Psoas muscle (tissue), 8 donors: ENCODE measurements around the gene TSPAN9. TPM values are rescaled to one million over a fixed set of nuclear protein-coding genes. Genes with fewer than 3 reads are reported as not detected.

Experiments used
- ATAC-seq, 4 donors: fragments of 200-7000 bp; cut with Tn5 transposase; one replicate each; pipeline ENCODE4 v1.9.1; 2020; ENCODE audit warnings: moderate library complexity in 3 of 4, mild to moderate bottlenecking in 2 of 4
- DNase-seq, 2 donors: peaks; one replicate each; pipeline ENCODE4 v3.0.0-alpha.2; 2020
- H3K27ac ChIP-seq: fragments of 200-600 bp; one replicate; pipeline ENCODE4 v1.8.0; 2022
- H3K27me3 ChIP-seq, 3 donors: fragments of 200-600 bp in 1 of 3; one replicate each; pipeline versions ENCODE4 v1.6.1 to v1.8.0; 2013 to 2022; ENCODE audit warnings: low read length in 2 of 3, mild to moderate bottlenecking in 2 of 3, moderate library complexity in 1 of 3; ENCODE audit not compliant: insufficient read depth in 3 of 3
- H3K36me3 ChIP-seq, 2 donors: fragments of 200-600 bp in 1 of 2; one replicate each; pipeline versions ENCODE4 v1.6.1 to v1.8.0; 2013 to 2022; ENCODE audit warnings: low read depth in 1 of 2, mild to moderate bottlenecking in 1 of 2, moderate library complexity in 1 of 2; ENCODE audit not compliant: insufficient read depth in 1 of 2
- H3K4me1 ChIP-seq: fragments of 200-600 bp; one replicate; pipeline ENCODE4 v1.8.0; 2022
- H3K4me3 ChIP-seq: fragments of 200-600 bp; one replicate; pipeline ENCODE4 v1.8.0; 2022; ENCODE audit warnings: mild to moderate bottlenecking
- H3K9me3 ChIP-seq: fragments of 200-600 bp; one replicate; pipeline ENCODE4 v1.8.0; 2022
- WGBS, 3 donors: extraction: QIAGEN DNeasy Blood & Tissue Kit; methylation state at CpG; one replicate each; pipeline versions ENCODE4 v1.1.6 to v1.1.7; 2013; 5-methylcytosine and 5-hydroxymethylcytosine counted together
- intact Hi-C, 2 donors: fragments of 100-400 bp; cut with DNase I; formaldehyde crosslinking; loops; one replicate each; pipeline versions ENCODE4 v1.11.0 to v1.14.2; 2022
- polyA plus RNA-seq, 3 donors: library from polyadenylated mRNA; stranded (reverse); fragments of 200-250 nt; gene quantifications; one replicate each; pipeline ENCODE4 v1.2.3, GENCODE V29; 2013
- total RNA-seq, 4 donors: library from RNA; stranded (reverse); fragmentation: NEBNext Ultra II Directional in 2 of 4; extraction: Animal tissue kit (Norgen Biotek cat#: 25700) in 2 of 4; gene quantifications; one replicate each; pipeline versions ENCODE4 v1.2.1 to v1.2.4, GENCODE V29; 2021 to 2023
- TF ChIP-seq, protein P1 (sequence below): fragments of 200-600 bp; IDR thresholded peaks from one replicate; pipeline ENCODE4 v1.8.0; 2022; ENCODE audit warnings: antibody characterized with exemption
- donor health status: healthy with polysubstance abuse.
- donor health status: DM: no; HTN: no; CAD: no; lungs with moderate emphysema.
- donor health status: Bipolar disorder and iron deficiency.
- donor health status: healthy.
- donor health status: DM: yes; HTN: yes; CAD: no.
- donor health status: DM: no; HTN: no; CAD: no.
- donor health status: DM: no; HTN: no; CAD: no.
- donor health status: DM: yes; HTN: yes; CAD: no.

TSPAN9 gene
- total and polyA plus RNA-seq, 7 donors: 6.4 to 28.0 (median 11.6) TPM

DNA sequence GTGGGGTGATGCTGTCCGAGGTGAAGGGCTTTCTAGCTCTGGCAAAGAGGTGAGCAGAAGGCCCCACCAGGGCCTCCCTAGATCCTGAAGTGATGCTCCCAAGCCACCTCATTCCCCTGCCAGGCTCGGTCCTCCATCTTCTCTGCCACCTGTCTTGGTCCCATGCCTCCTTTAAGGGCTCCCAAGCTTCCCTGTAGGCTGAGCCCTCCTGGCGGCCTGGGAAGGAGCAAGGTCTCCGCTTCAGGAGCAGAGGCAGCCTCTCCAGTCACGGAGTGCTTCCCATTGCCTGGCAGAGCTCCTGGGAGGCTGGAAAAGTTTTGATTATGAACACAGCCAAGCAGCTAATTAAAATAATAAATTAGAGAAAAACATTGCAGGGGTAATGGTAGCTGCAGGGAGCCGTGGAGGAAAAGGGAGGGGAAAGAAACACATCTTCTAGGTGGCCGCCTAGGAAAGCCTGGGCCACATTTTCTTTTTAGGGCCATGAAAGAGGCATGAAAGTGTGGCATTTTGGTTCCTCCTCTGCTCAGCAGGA is 253.9 kb downstream of the TSPAN9 start:
- H3K4me3 ChIP-seq: no peak overlapping the region
- no peaks in the 10 kb centered on the region for H3K9me3 ChIP-seq
- H3K4me1 ChIP-seq: peaks cover 7% of the 10 kb centered on the region
- no peak for ATAC-seq
- H3K27me3 ChIP-seq: no peaks in the 10 kb centered on the region
- DNase-seq: no peak
- no peaks in the 10 kb centered on the region for H3K36me3 ChIP-seq
- no peak overlapping the region for H3K27ac ChIP-seq
- TF ChIP-seq, protein P1, sequence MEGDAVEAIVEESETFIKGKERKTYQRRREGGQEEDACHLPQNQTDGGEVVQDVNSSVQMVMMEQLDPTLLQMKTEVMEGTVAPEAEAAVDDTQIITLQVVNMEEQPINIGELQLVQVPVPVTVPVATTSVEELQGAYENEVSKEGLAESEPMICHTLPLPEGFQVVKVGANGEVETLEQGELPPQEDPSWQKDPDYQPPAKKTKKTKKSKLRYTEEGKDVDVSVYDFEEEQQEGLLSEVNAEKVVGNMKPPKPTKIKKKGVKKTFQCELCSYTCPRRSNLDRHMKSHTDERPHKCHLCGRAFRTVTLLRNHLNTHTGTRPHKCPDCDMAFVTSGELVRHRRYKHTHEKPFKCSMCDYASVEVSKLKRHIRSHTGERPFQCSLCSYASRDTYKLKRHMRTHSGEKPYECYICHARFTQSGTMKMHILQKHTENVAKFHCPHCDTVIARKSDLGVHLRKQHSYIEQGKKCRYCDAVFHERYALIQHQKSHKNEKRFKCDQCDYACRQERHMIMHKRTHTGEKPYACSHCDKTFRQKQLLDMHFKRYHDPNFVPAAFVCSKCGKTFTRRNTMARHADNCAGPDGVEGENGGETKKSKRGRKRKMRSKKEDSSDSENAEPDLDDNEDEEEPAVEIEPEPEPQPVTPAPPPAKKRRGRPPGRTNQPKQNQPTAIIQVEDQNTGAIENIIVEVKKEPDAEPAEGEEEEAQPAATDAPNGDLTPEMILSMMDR: no peak
- intact Hi-C loops: no loop called here
- WGBS, 3 donors: 85 to 89% (median 88%) methylated on average over 7 of the region's 7 CpGs

DNA sequence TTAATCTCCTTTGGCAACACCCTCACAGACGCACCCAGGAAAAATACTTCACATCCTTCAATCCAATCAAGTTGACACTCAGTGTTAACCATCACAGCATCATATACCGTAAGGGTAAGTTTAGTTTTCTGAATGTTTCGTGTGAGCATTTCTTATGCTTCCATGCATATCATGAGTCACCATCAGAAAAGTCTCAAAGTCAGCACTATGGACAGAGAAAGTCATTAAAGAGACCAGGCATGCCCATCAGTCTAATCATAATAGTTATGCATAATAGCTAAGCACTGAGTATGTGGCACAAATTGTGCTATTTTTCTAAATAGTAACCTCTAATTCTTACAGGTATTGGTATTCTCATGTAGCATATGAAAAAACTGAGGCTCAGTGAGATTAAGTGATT is 255.0 kb downstream of the TSPAN9 start:
- Histone ChIP-seq H3K27ac (no peak overlapping the region), H3K4me1 (peaks cover 3% of the 10 kb centered on the region), H3K27me3 (no peaks in the 10 kb centered on the region), H3K4me3 (no peak overlapping the region), H3K36me3 (no peaks in the 10 kb centered on the region), H3K9me3 (no peaks in the 10 kb centered on the region)
- intact Hi-C loops: no loop called here
- TF ChIP-seq, protein P1: no peak
- WGBS, 3 donors: 77 to 80% (median 78%) methylated on average over 3 of the region's 3 CpGs
- no peak for ATAC-seq
- DNase-seq: no peak

DNA sequence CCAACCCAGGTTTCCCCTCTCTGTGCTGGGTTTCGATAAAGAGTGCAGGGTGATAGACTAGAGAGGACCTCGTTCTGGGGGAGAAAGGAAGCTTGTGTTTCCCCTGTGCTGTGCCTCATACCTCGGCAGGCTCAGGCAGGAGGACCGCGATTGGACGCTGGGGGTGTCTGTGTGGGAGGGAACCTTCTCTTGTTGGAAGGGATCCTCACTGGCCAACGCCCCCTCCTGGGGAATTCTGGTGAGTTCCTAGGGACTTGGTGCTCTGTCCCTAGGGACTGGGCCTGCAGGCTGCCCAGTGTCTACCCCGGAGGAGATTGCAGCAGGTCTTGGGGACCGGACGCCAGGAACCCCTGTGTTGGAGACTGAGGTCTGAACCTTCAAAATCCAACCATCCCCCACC is 256.4 kb downstream of the TSPAN9 start:
- Histone ChIP-seq H3K4me3 (no peak overlapping the region), H3K27ac (no peak overlapping the region), H3K4me1 (no peaks in the 10 kb centered on the region), H3K9me3 (no peaks in the 10 kb centered on the region), H3K27me3 (no peaks in the 10 kb centered on the region), H3K36me3 (no peaks in the 10 kb centered on the region)
- intact Hi-C loops: no loop called here
- WGBS, 3 donors: 58 to 67% (median 60%) methylated on average over 10 of the region's 10 CpGs
- ATAC-seq (no peak), DNase-seq (no peak)
- TF ChIP-seq, protein P1: no peak

DNA sequence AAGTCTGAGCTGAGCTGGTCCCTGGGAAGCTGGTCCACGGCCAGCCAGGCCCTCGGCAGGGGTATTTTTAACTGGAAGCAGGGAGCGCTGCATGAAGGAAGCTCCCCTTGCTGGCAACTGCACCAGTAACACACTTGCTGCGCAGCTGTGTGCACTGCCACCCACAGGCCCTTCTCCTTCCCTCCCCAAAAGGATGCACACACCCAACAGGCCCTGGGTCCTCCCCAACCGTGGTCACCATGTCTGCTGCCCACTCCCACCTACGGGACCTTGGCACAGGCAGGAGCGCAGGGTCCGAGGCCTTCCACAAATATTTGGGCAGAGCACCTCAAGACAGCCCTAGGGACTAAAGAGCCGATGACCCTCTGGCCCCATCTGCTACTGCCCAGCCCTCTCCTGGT is 256.8 kb downstream of the TSPAN9 start:
- TF ChIP-seq, protein P1: no peak
- Histone ChIP-seq H3K4me3 (no peak overlapping the region), H3K27me3 (no peaks in the 10 kb centered on the region), H3K4me1 (no peaks in the 10 kb centered on the region), H3K9me3 (no peaks in the 10 kb centered on the region), H3K27ac (no peak overlapping the region), H3K36me3 (no peaks in the 10 kb centered on the region)
- DNase-seq (no peak), ATAC-seq (no peak)
- intact Hi-C loops: no loop called here
- WGBS, 3 donors: 74 to 81% (median 79%) methylated on average over 9 of the region's 9 CpGs

DNA sequence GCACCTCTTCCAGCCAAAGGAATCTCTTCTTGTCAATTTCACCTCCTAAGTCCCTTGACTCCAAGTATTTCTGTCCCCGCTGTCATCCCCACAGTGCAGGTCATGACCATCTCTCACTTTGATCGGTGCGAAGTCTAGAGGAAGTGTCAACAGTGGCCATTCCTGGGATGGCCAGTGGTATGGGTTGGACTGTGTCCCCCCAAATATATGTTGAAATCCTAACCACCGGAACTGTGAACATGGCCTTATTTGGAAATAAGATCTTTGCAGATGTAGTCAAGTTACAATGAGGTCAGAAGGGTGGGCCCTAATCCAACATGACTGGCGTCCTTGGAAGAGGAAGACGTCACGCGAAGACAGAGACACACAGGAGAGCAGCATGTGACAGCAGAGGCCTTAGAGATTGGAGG is 257.9 kb downstream of the TSPAN9 start:
- Histone ChIP-seq H3K36me3 (no peaks in the 10 kb centered on the region), H3K27me3 (no peaks in the 10 kb centered on the region), H3K27ac (no peak overlapping the region), H3K4me3 (no peak overlapping the region), H3K4me1 (no peaks in the 10 kb centered on the region), H3K9me3 (no peaks in the 10 kb centered on the region)
- no peak for DNase-seq
- ATAC-seq: no peak
- TF ChIP-seq, protein P1: no peak
- WGBS, 3 donors: 66 to 74% (median 68%) methylated on average over 8 of the region's 8 CpGs
- intact Hi-C loops: no loop called here
